Measurements from ENCODE around the gene POMT1.

POMT1 gene

DNA sequence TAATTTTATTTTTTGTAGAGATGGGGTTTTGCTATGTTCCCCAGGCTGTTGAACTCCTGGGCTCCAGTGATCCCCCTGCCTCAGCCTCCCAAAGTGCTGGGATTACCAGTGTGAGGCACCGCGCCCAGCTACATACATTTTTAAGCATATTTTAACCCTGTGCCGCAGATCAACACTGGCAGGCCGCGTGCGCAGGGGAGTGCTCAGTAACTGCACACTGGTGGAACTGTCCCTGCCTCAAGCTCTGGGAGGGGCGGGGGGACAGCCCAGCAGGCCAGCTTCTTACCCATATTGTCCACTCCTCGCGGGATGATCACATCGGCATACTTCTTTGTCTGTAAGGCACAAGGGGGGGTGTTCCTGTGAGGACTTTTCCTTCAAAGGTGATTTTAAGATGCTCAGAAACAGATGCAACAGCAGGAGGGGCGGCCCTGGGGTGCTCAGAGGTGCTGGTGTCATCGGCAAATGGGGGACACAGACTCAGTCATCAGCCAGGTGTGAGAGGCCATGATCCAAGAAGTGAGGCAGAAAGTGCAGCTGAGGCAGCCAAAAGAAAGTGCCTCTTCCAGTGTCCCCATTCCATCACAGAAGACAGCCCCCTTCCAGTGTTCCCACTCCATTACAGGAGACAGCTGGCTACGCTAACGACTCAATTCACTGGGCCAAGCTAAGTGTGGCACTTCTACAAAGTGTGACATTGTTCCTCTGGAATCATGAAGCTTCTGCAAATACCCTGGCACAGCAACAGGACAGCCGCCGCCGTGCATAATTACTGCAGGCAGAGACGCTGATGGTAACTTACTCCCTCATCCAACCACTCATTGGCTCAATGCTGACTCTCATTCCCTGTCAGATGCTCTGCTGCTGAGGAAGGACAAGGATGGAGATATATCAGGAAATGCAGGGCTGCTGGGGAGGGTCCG lies 23.2 kb downstream of the POMT1 start:
- H3K27me3 ChIP-seq (replicated peaks; ENCODE audit: insufficient read depth, low read length): no peaks in the 10 kb centered on the region
- 0 out of 2 replicates have a peak, but pooled peaks cover 7% of the 10 kb centered on the region for H3K4me1 ChIP-seq (ENCODE audit: low read length)
- peaks cover 22% of the 10 kb centered on the region for H3K79me2 ChIP-seq (ENCODE audit: low read length)
- DNase-seq: no peak
- H3K9me3 ChIP-seq (replicated peaks; ENCODE audit: insufficient read depth, low read length): no peaks in the 10 kb centered on the region
- H4K20me1 ChIP-seq (ENCODE audit: insufficient read depth, low read length): no peaks in the 10 kb centered on the region
- no peak overlapping the region for H3K4me2 ChIP-seq (ENCODE audit: low read depth, low read length)
- H3K36me3 ChIP-seq (replicated peaks; ENCODE audit: insufficient read depth, low read length): no peaks in the 10 kb centered on the region; the same call in 1 of the 2 replicates
- no peak overlapping the region for H3K4me3 ChIP-seq (ENCODE audit: low read length)
- no peak overlapping the region for H3K9ac ChIP-seq (ENCODE audit: low read length)
- no peak overlapping the region for H2AFZ ChIP-seq (ENCODE audit: low read length)
- TF ChIP-seq EZH2 (optimal IDR thresholded peaks at IDR 0.05; ENCODE audit: low read depth, low read length): no peak
- no peak for TF ChIP-seq EZH2phosphoT487 (IDR thresholded peaks at IDR 0.05; ENCODE audit: low read length)
- TF ChIP-seq CTCF (IDR thresholded peaks at IDR 0.05; ENCODE audit: low read length): no peak
- no peaks in the 10 kb centered on the region for H3F3A ChIP-seq (ENCODE audit: insufficient read depth, low read length)
- no peak overlapping the region for H3K27ac ChIP-seq (ENCODE audit: low read length)
- H3K9me2 ChIP-seq (replicated peaks; ENCODE audit: insufficient read depth, low read length): no peaks in the 10 kb centered on the region

DNA sequence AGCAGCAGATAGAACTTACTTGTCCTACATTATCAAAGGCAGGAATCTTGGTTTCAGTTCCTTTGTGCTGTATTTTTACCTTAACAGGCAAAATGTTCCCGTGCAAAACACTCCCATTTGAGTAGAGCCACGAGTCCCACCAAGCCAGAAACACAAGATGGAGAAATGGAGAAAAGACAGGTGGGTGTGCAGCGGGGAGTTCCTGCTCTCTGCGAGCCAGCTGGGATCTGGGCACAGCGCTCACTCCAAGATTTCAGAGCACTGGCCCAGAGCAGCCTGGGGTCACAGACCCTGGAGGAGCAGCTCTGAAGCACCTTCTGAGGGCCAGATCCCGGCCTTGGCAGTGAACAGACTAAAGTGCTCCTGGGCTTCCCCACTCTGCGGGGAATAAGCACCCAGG lies 25.5 kb downstream of the POMT1 start:
- TF ChIP-seq EZH2phosphoT487 (IDR thresholded peaks at IDR 0.05; ENCODE audit: low read length): no peak
- no peak for TF ChIP-seq CTCF (IDR thresholded peaks at IDR 0.05; ENCODE audit: low read length)
- no peak for TF ChIP-seq EZH2 (optimal IDR thresholded peaks at IDR 0.05; ENCODE audit: low read depth, low read length)
- H3K4me3 ChIP-seq (ENCODE audit: low read length): no peak overlapping the region
- H4K20me1 ChIP-seq (ENCODE audit: insufficient read depth, low read length): no peaks in the 10 kb centered on the region
- H3K9ac ChIP-seq (ENCODE audit: low read length): no peak overlapping the region
- H3K4me1 ChIP-seq (ENCODE audit: low read length): peaks cover 11% of the 10 kb centered on the region; the same call in 1 of the 2 replicates
- H3F3A ChIP-seq (ENCODE audit: insufficient read depth, low read length): no peaks in the 10 kb centered on the region
- H3K9me3 ChIP-seq (replicated peaks; ENCODE audit: insufficient read depth, low read length): no peaks in the 10 kb centered on the region
- no peak overlapping the region for H3K4me2 ChIP-seq (ENCODE audit: low read depth, low read length)
- no peaks in the 10 kb centered on the region; the same call in 1 of the 2 replicates for H3K36me3 ChIP-seq (replicated peaks; ENCODE audit: insufficient read depth, low read length)
- H3K27ac ChIP-seq (ENCODE audit: low read length): no peak overlapping the region
- no peak overlapping the region for H2AFZ ChIP-seq (ENCODE audit: low read length)
- no peaks in the 10 kb centered on the region for H3K27me3 ChIP-seq (replicated peaks; ENCODE audit: insufficient read depth, low read length)
- no peak for DNase-seq
- no peaks in the 10 kb centered on the region for H3K9me2 ChIP-seq (replicated peaks; ENCODE audit: insufficient read depth, low read length)
- H3K79me2 ChIP-seq (ENCODE audit: low read length): peaks cover 23% of the 10 kb centered on the region

DNA sequence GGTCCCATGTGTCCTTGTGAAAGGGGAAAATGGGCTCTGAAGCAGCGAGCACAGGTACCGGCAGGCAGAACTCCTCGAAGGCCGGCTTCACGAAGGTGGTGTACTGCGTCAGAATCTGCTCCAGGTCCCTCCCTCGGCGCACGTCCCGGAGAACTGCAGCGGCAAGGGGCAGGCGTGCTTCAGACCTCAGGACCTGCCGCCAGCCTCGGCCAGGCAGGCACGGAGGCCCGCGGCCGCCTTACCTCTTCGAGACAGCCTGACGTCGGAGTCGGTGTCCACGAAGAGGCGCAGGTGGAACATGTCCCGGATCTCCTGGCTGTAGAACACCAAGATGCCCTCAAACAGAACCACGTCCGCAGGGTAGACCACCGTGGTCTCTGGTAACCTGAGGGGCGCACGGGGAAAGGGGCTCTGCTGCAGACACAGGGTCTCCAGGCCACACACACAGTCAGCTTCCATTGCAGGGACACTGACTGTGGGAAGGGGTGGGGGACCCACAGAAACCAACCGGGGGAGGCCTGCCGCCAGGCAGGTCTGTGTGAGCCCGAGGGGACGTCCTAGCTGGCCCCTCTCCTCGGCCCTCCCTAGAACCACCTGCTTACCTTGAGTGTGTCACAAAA lies 26.3 kb downstream of the POMT1 start:
- peaks cover 23% of the 10 kb centered on the region for H3K79me2 ChIP-seq (ENCODE audit: low read length)
- H3K36me3 ChIP-seq (replicated peaks; ENCODE audit: insufficient read depth, low read length): no peaks in the 10 kb centered on the region; the same call in 1 of the 2 replicates
- H4K20me1 ChIP-seq (ENCODE audit: insufficient read depth, low read length): no peaks in the 10 kb centered on the region
- no peak for TF ChIP-seq CTCF (IDR thresholded peaks at IDR 0.05; ENCODE audit: low read length)
- TF ChIP-seq EZH2 (optimal IDR thresholded peaks at IDR 0.05; ENCODE audit: low read depth, low read length): no peak
- TF ChIP-seq EZH2phosphoT487 (IDR thresholded peaks at IDR 0.05; ENCODE audit: low read length): no peak
- no peak overlapping the region for H3K4me2 ChIP-seq (ENCODE audit: low read depth, low read length)
- no peak overlapping the region for H3K9ac ChIP-seq (ENCODE audit: low read length)
- no peaks in the 10 kb centered on the region for H3K27me3 ChIP-seq (replicated peaks; ENCODE audit: insufficient read depth, low read length)
- no peaks in the 10 kb centered on the region for H3K9me2 ChIP-seq (replicated peaks; ENCODE audit: insufficient read depth, low read length)
- no peak overlapping the region for H3K4me3 ChIP-seq (ENCODE audit: low read length)
- no peaks in the 10 kb centered on the region for H3F3A ChIP-seq (ENCODE audit: insufficient read depth, low read length)
- DNase-seq: no peak
- peaks cover 11% of the 10 kb centered on the region; the same call in 1 of the 2 replicates for H3K4me1 ChIP-seq (ENCODE audit: low read length)
- no peak overlapping the region for H3K27ac ChIP-seq (ENCODE audit: low read length)
- H2AFZ ChIP-seq (ENCODE audit: low read length): no peak overlapping the region
- H3K9me3 ChIP-seq (replicated peaks; ENCODE audit: insufficient read depth, low read length): no peaks in the 10 kb centered on the region
